Stomach smooth muscle (tissue), 2 donors: Measurements from ENCODE around the gene RRM1.
"Not testable (repeated sequence)": the region's sequence is repeated elsewhere in the genome, so short reads cannot be mapped to it uniquely, and the experiment has no call there.

Experiments used
- H3K27ac ChIP-seq: one replicate; pipeline ENCODE4 v1.7.0; 2013; ENCODE audit warnings: mild to moderate bottlenecking, low read length, inconsistent platforms
- H3K27me3 ChIP-seq, 2 donors: one replicate each; pipeline ENCODE4 v1.7.0; 2013; ENCODE audit warnings: low read length in 2 of 2; ENCODE audit not compliant: insufficient read depth in 2 of 2, control insufficient read depth in 1 of 2
- H3K36me3 ChIP-seq, 2 donors: one replicate each; pipeline ENCODE4 v1.7.0; 2013; ENCODE audit warnings: low read length in 2 of 2; ENCODE audit not compliant: control insufficient read depth in 2 of 2, insufficient read depth in 2 of 2
- H3K4me1 ChIP-seq: one replicate; pipeline ENCODE4 v1.7.0; 2013; ENCODE audit warnings: low read length; ENCODE audit not compliant: control insufficient read depth, insufficient read depth
- H3K4me3 ChIP-seq, 2 donors: one replicate each; pipeline ENCODE4 v1.7.0; 2013; ENCODE audit warnings: low read length in 2 of 2
- H3K9ac ChIP-seq, 2 donors: one replicate each; pipeline ENCODE4 v1.7.0; 2013; ENCODE audit warnings: low read length in 2 of 2, mild to moderate bottlenecking in 1 of 2
- H3K9me3 ChIP-seq, 2 donors: one replicate each; pipeline ENCODE4 v1.7.0; 2013; ENCODE audit warnings: low read length in 2 of 2; ENCODE audit not compliant: control insufficient read depth in 2 of 2
- donor health status: healthy.
- donor health status: Pancreatic carcinoma.

The RRM1 gene

DNA sequence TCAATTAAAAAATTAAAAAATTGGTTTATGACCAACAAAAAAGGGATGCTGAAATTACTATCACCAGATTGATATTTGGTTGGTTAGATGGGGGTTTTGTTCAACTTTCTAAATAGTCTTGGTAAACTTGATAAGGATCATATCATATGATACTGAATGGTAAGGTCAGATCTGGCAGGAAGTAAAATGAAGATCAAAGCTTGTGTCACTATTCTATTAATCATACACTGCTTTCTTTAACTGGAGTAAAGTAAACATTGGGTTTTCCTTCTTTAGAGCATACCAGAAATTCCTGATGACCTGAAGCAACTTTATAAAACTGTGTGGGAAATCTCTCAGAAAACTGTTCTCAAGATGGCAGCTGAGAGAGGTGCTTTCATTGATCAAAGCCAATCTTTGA, 40.2 kb downstream of the RRM1 start:
- Histone ChIP-seq H3K27ac (no peak overlapping the region), H3K4me3 (no peak overlapping the region), H3K36me3 (peaks cover 18 to 35% of the 10 kb centered on the region in 2 donors), H3K9me3 (peaks cover 0 to 2% of the 10 kb centered on the region in 2 donors), H3K4me1 (no peaks in the 10 kb centered on the region), H3K9ac (no peak overlapping the region), H3K27me3 (no peaks in the 10 kb centered on the region)

DNA sequence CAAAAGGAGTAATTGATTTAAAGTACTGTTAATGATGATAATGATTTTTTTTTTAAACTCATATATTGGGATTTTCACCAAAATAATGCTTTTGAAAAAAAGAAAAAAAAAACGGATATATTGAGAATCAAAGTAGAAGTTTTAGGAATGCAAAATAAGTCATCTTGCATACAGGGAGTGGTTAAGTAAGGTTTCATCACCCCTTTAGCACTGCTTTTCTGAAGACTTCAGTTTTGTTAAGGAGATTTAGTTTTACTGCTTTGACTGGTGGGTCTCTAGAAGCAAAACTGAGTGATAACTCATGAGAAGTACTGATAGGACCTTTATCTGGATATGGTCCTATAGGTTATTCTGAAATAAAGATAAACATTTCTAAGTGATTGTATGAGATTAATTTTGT, 43.9 kb downstream of the RRM1 start:
- H3K4me3 ChIP-seq: no peak overlapping the region
- no peaks in the 10 kb centered on the region for H3K27me3 ChIP-seq
- H3K36me3 ChIP-seq: peaks cover 14 to 24% of the 10 kb centered on the region in 2 donors
- peaks cover 0 to 6% of the 10 kb centered on the region in 2 donors for H3K9me3 ChIP-seq
- no peak overlapping the region for H3K9ac ChIP-seq
- no peak overlapping the region for H3K27ac ChIP-seq
- no peaks in the 10 kb centered on the region for H3K4me1 ChIP-seq

DNA sequence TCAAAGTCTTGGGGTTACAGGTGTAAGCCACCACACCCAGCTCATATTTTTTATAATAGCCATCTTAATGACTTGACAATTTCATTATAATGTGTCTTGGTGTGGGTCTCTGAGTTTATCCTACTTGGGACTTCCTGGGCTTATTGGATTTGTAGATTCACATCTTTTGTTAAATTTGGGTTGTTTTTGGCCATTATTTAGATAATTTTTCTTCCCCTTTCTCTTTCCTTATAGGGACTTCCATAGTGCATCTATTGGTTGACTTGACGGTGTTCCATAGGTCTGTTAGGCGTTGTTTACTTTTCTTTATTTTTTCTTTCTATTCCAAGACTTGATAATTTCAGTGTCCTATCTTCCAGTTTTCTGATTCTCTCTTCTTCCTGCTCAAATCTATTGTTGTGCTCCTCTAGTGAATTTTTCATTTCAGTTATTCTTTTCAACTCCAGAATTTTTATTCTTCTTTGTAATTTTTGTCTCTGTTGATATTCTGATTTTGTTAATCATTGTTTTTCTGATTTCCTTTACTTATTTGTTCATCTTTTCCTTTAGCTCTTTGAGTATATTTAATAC, 45.6 kb downstream of the RRM1 start:
- no peak overlapping the region for H3K9ac ChIP-seq
- no peak overlapping the region for H3K27ac ChIP-seq
- H3K9me3 ChIP-seq: peaks cover 0 to 6% of the 10 kb centered on the region in 2 donors
- H3K4me1 ChIP-seq: no peaks in the 10 kb centered on the region
- no peaks in the 10 kb centered on the region for H3K27me3 ChIP-seq
- H3K36me3 ChIP-seq: peaks cover 11 to 24% of the 10 kb centered on the region in 2 donors
- H3K4me3 ChIP-seq: no peak overlapping the region

DNA sequence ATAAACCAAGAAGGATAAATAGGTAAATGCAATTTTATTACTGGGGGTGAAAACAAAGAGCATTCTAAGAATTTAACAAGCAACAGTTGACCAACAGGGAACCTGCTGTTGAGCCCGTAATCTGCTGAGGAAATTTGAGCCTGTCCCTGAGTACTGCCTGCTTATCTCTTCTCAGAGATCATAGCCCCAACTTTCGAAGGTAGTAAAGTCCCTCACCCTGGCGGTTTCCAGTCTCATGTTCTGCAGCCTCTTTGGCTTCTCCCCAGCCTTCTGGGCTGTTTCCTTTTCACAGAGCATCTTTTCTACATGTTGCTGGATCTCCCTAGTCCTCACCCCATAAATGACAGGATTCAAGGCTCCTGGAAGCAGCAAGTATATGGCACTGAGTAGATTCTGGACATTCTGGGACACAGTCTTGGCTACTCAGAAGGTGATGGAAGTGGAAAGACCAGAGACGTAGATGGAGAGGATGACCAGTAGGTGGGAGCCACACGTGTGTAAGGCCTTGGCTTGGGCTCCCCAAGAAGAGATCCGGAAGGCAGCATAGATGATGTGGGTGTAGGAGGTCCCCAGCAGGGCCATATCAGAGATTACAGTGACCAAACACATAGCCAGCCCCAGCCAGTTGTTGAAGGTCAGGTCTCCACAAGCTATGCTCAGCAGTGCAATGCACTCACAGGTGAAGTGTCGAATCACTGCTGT, 51.6 kb downstream of the RRM1 start:
- Histone ChIP-seq H3K36me3 (peaks cover 0 to 3% of the 10 kb centered on the region in 2 donors), H3K4me3 (no peak overlapping the region), H3K9ac (no peak overlapping the region), H3K27me3 (no peaks in the 10 kb centered on the region), H3K9me3 (no peaks in the 10 kb centered on the region), H3K27ac (no peak overlapping the region), H3K4me1 (no peaks in the 10 kb centered on the region)

DNA sequence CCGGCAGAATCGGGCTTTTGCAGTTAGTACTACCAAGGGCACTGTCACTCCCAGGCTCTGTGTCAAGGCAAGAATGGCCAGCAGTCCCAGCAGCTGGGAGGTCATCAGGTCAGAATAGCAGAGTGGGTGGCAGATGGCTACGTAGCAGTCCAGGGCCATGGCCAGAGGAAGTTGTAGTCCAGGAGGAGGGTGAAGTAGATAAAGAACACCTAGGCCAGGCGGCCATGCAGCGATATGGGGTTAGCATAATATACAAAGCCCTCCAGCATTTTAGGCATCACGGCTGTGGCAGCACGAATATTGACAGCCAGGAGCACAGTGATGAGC, 52.1 kb downstream of the RRM1 start:
- no peak overlapping the region for H3K27ac ChIP-seq
- no peak overlapping the region for H3K9ac ChIP-seq
- no peaks in the 10 kb centered on the region for H3K27me3 ChIP-seq
- H3K36me3 ChIP-seq: peaks cover 0 to under 1% of the 10 kb centered on the region in 2 donors
- H3K9me3 ChIP-seq: no peaks in the 10 kb centered on the region
- no peak overlapping the region for H3K4me3 ChIP-seq
- no peaks in the 10 kb centered on the region for H3K4me1 ChIP-seq

DNA sequence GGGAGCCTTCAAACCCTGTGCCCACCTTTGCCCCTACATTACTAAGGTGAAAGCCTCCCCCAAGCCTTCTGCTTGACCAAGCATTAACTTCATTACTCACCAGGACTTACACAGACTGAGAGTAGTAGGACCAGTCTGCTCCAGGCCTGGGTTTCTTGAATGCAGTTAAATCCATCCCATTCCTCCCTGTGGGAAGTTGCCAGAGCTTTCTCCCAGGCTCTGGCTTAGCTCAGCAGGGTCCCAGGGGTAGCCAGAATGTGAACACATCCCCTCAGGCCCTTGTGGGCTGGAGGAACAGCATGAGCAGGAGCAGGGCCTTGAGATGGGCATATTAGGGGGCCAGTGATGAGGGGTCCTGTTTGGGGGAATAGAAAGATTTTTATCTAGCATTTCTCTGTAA, 59.9 kb downstream of the RRM1 start:
- H3K36me3 ChIP-seq: no peaks in the 10 kb centered on the region
- H3K27ac ChIP-seq: no peak overlapping the region
- H3K9me3 ChIP-seq: no peaks in the 10 kb centered on the region
- H3K4me1 ChIP-seq: no peaks in the 10 kb centered on the region
- H3K4me3 ChIP-seq: no peak overlapping the region
- H3K9ac ChIP-seq: no peak overlapping the region
- H3K27me3 ChIP-seq: no peaks in the 10 kb centered on the region

DNA sequence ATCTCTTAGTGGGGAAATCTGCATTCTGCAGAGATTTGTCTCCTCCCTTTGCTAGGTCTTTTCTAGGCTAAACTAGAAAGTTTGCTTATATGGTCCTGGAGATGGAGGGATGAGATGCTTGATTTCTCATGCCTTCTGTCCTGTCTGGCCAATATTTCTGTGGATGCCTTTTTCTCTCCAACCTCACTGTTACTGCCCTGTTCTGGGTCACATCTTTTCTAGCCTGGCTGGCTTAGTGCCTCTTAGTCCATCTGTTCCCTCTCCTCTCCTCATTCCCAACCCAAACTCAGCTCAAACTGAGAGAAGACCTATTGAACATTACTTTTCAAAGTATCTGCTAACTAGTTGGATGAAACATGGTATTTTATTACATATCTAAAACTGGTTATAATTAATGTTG, 62.0 kb downstream of the RRM1 start:
- Histone ChIP-seq H3K9ac (no peak overlapping the region), H3K4me3 (no peak overlapping the region), H3K36me3 (no peaks in the 10 kb centered on the region), H3K27ac (no peak overlapping the region), H3K27me3 (no peaks in the 10 kb centered on the region), H3K9me3 (no peaks in the 10 kb centered on the region), H3K4me1 (no peaks in the 10 kb centered on the region)

DNA sequence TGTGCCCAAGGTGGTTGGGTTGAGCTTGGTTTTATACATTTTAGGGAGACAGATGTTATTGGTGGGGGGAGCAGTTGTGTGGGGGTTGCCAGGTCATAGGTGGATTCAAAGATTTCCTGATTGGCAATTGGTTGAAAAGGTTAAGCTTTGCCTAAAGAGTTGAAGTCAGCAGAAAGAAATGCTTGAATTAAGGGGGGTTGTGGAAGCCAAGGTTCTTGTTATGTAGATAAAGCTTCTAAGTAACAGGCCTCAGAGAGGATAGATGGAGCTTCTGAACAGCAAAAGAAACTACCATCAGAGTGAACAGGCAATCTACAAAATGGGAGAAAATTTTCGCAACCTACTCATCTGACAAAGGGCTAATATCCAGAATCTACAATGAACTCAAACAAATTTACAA, 64.2 kb downstream of the RRM1 start:
- H3K27ac ChIP-seq, H3K9ac ChIP-seq, H3K9me3 ChIP-seq, H3K4me1 ChIP-seq, H3K4me3 ChIP-seq, H3K36me3 ChIP-seq, H3K27me3 ChIP-seq: not testable (repeated sequence)

DNA sequence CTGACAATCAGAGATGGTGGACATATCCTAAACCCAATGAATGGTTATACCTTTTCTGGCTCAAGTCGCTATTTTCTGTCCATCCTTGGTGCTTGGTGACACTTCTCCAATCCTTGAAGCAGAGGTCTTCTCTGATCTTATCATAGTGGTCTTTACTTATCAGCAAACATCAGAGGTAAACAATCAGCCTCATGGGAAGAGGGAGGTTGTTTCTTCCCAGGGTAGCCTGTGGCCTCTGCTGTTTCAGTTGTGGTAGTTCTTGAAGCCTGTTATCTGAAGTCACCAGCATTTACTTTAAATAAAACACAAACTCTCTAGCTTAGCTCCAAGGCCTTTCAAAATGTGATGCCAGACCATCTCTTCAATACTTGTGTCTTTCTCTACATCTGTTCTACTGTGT, 66.7 kb downstream of the RRM1 start:
- Histone ChIP-seq H3K36me3 (no peaks in the 10 kb centered on the region), H3K9ac (no peak overlapping the region), H3K27me3 (no peaks in the 10 kb centered on the region), H3K4me1 (no peaks in the 10 kb centered on the region), H3K9me3 (no peaks in the 10 kb centered on the region), H3K27ac (no peak overlapping the region), H3K4me3 (no peak overlapping the region)

DNA sequence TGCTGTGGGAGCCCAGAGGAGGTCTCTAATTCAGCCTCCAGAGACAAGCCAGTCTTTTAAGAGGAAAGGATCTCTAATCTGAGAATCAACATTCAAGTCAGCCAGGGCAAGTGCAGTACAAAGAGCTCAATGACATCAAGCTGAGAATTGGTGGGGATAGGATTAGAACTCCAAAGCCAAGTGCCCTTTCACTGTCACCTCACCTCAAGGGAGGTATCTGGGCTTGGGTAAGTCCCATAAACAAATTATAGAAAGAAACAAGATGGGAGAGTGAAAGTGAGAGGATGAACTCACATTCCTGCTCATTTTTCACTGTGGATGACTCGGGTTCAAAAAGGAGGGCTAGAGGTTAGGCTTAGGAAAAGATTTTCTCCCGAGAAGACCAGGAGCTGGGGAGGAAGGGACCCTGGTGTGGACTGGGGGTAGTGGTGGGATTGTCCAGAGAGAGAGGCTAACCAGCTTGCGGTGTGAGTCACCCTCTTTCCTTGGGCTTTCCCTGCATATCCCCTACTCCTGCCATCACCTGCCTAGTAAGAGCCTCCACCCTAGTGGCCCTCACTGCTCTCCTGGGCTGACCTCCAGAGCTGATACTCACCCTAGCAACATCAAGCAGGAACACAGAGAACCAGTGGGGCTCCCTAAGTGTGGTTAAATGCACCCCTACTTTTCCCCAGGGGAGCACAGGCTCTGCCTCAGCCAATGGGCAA, 70.4 kb downstream of the RRM1 start:
- H3K9me3 ChIP-seq: no peaks in the 10 kb centered on the region

DNA sequence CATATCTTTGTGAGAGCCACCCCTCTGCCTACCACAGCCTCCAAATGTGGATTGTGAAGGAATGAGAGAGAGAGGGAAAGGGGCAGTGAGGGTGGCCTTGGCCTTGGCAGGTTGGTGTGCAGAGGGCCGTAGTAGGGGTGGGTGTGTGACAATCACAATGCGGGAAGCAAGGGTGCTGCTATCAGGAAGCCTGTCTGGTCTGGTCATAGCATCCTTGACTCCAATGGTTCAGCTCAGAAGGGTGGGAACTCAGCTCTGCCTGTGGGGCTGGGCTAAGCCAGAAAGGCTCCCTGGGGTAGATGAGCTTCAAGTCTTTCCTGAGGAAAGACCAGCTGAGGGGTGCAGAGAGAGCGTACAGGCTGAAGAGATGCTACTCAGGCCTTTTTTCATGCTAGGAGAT, 72.7 kb downstream of the RRM1 start:
- Histone ChIP-seq H3K27me3 (no peaks in the 10 kb centered on the region), H3K4me3 (no peak overlapping the region), H3K4me1 (no peaks in the 10 kb centered on the region), H3K9ac (no peak overlapping the region), H3K27ac (no peak overlapping the region), H3K9me3 (no peaks in the 10 kb centered on the region), H3K36me3 (no peaks in the 10 kb centered on the region)

More for the DNA sequence above, 70.4 kb downstream of the RRM1 start:
- no peaks in the 10 kb centered on the region for H3K36me3 ChIP-seq
- no peak overlapping the region for H3K9ac ChIP-seq
- no peaks in the 10 kb centered on the region for H3K4me1 ChIP-seq
- H3K27me3 ChIP-seq: no peaks in the 10 kb centered on the region
- H3K4me3 ChIP-seq: no peak overlapping the region
- no peak overlapping the region for H3K27ac ChIP-seq
